HL-60 (cell line): Measurements from ENCODE around the gene FGR.

Experiments used
- CTCF ChIP-seq: IDR thresholded peaks from one replicate; pipeline ENCODE4 v1.5.1; 2011; ENCODE audit warnings: low read length, control low read depth, inconsistent platforms; ENCODE audit not compliant: insufficient read depth
- GABPA ChIP-seq: IDR thresholded peaks from 2 replicates; pipeline ENCODE4 v1.6.1; 2012; ENCODE audit warnings: low read depth
- POLR2AphosphoS5 ChIP-seq: IDR thresholded peaks from 2 replicates; pipeline ENCODE4 v1.6.1; 2012; ENCODE audit warnings: low read depth
- REST ChIP-seq: IDR thresholded peaks from 2 replicates; pipeline ENCODE4 v1.6.1; 2012; ENCODE audit warnings: low read depth; ENCODE audit not compliant: insufficient replicate concordance
- SPI1 ChIP-seq: IDR thresholded peaks from 2 replicates; pipeline ENCODE4 v1.6.1; 2012; ENCODE audit warnings: low read depth, mild to moderate bottlenecking, borderline replicate concordance

GRCh38 chr1:27562534-27563340, 72.2 kb downstream of the FGR start:
- no peak for TF ChIP-seq CTCF
- TF ChIP-seq GABPA, result no peak
- no peak for TF ChIP-seq SPI1
- no peak for TF ChIP-seq POLR2AphosphoS5
- TF ChIP-seq REST, result no peak
